GM21576 (cell line): ENCODE data around the gene RMC1.

Experiments used
- ATAC-seq: cut with Tn5 transposase; IDR thresholded peaks from one replicate; pipeline ENCODE4 v1.9.1; 2021; ENCODE audit warnings: mild to moderate bottlenecking, moderate library complexity; ENCODE audit not compliant: unreplicated experiment

RMC1 gene

GRCh38 chr18:23578891-23579653 lies 75.8 kb downstream of the RMC1 start:
- no peak for ATAC-seq

GRCh38 chr18:23580677-23581367 lies 77.5 kb downstream of the RMC1 start:
- ATAC-seq, result no peak
